ENCODE data around the gene GALK1.

The GALK1 gene

DNA sequence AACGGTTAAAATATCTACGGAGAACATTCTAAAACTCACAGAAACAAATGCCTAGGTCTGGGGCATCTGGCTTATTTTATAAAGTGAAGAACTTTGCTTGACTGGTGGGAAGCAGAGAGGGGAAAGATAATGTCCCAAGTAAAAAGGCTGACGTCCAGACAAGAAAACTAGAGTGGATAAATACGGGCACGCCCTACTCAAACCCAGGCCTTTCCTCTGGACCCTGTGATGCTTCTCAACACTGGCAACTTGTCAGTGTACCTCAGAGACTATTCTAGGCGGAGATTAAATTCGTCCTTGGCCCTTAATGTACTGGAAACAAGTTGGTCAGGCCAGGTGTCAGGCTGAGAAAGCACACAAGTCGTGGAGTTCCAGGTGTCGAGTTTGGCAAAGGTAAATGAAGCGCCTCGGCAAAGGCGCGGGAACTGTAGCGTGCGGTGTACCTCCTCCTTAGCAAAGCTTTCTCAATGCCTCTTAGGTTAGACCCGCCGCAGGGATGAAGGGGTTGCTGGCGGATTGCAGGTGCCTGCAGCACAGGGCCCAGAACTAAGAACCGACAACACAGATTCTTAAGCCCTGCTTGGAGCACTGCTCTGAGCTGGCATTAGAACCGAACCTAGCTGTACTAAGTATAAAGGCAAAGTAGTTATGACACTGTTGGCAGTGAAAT lies 18.9 kb upstream of the GALK1 start:
- no peak for DNase-seq

DNA sequence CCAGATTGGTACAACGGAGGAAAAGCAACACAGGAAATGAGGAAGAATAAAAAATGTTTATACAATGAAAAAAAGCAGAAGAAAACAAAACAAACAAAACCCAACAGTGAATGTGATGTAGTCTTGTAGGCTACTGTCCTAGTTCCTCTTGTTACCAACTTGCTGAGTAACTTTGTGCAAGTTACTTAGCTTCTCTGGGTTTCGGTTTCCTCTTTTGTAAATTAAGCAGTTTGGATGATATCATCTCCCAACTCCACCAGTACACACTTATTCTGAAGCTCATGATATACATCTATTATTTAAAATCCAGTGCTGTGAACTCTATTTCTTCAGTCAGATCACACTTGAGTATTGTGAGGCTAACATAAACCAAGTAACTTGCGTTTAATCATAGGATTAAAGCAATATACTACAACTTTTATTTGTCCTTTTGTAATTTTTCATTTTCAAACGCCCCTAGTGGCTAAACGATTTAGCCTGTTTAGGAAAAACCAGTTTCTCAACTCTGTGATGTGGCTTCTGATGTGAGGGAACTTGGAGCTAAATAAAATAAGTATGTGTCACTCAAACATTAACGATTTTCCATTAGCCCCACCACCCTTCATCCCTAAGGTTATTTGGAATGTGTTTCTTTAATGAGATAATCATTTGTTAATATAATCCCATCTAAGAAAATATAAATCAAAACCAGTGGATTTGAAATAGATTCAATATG lies 18.2 kb upstream of the GALK1 start:
- DNase-seq = no peak

DNA sequence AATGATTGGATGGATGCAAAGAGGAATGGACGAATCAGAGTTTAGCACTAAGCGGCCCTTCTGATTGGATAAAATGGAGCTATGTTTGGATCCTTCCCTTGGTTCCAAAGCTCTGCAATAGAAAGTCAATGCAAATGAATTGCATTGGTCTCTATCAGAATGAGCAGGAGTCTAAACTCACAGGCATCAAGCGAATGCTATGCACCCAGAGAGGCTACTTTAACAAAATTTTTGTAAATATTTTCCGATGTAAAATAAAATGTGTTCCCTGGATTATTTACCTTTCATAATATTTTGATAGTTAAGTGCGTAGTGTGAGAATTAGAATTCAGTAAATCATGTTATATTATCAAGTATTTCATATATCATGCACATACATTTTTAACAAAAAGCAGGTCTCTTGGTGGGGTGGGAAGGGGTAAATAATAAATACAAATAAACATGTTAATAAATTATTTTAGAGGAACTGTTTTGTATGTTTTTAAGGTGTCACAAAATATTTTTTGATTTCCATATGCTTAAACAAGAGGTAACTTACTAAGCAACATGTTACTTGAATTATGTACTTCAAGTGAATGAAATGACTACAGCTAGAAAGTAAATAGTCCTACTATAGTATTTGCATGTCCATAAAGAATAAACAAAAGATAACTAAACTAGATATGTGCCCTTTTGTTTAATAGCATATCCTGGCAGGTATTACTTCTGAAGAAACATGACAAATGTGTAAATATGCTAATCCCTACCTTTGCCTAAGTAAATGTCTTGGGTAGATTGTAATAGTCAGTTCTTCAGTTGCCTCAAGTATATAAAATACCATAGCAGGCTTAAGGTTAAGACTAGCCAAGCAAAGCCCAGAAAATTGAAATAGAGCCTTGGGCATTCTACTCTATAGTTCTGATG lies 15.2 kb upstream of the GALK1 start:
- DNase-seq = no peak

DNA sequence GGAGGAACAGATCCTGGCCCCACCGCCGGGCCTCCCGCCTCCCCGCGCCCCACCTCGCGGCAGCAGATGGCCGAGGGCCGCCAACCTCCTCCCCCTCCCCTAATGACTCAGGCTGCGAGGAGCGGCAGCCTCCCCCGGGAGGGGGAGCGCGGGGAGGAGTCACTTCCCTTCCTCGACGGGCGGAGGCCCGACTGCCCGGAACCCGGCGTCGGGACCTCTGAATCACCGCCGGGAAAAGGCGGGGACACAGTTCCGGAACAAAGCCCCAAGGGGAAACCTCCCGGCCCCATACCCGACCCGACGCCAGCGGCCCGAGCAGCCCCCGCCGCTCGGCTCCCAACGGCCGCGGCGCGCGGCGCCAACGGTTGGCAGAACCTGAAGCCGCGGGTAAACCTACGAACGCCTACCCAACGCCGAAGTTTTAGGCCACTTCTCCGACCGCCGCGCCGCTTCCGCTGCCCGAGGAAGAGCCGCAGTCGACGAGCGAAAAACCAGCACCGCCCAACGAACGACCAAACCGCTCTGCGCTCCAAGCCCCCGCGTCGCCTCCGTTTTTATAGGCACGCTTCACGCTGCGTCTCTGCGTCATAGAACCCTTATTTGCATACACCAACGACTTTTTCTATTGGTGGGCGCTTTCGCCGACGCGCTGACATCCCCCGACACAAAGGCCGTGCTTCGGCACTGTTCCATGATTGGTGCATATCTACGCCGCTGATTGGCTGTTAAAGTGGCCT lies 14.4 kb upstream of the GALK1 start:
- peak; percentile 89 for DNase-seq

DNA sequence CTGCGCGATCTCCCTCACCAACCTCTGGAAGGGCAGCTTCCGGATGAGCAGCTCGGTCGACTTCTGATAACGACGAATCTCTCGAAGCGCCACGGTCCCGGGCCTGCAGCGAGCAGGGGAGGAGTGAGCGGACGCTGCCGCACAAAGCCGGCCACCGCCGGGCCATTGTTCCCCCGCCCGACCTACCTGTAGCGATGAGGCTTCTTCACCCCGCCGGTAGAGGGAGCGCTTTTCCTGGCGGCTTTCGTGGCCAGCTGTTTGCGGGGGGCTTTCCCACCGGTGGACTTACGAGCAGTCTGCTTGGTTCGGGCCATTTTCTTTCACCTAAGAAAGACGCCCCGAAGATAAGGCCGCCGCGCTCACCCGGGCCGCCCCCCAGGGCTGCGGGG lies 13.9 kb upstream of the GALK1 start:
- DNase-seq = no peak

DNA sequence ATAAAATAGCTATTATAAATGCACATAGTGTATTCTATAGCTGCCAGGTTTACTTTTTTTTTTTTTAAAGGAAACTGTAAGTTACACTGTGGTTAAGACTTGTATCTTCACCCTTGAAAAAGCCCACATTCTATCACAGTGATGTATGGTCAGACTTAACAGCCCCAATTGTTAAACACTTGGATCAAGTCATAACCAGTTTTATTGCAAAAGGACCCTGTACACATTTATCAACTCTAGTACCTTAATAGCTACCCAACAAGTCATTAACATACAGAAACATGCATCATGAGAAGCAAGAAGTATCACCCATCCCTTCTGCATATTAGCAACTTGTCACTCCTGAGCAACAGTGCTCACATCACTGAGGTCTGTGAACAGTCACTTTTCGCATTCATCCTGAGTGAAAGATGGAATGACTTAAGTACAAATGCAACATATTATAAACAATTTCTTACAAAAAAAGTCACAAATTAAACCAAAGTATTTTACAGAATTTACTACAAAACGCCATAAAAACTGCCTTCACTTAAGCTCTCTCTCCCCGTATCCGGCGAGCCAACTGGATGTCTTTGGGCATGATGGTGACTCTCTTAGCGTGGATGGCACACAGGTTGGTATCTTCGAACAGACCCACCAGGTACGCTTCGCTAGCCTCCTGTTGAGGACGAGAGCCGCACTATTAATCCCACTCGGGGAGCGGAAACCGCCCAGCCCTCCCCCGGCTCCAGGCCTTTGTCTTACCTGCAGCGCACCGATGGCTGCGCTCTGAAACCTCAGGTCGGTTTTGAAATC lies 13.3 kb upstream of the GALK1 start:
- DNase-seq = peak; percentile 17

DNA sequence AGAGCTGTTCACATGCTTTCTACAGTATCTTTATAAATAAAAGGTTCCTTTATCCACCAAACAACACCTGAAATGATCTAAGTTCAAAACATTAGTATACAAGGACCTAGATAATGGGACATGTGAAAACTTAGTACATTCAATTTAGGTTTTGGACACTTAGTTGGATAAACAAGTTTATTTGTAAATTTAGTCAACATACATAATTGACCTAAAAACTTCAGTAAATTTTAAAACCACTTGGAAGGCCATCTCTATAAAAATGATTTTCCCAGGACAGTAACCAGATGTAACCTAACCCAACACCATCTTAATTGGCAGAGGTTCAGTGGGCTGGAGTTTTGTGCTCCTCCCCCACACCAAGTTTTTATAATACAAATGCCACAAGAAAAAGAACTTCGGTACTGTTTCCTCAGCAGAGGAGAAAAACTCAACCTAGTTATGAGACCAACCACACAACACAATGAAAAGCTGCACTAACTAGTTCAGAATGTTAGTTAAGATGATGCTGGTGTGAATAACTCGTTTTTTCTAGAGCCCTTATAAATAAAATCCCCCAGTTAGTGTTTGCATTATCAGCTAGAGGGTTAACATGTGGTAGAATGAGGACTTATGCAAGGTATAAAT lies 12.4 kb upstream of the GALK1 start:
- no peak for DNase-seq

DNA sequence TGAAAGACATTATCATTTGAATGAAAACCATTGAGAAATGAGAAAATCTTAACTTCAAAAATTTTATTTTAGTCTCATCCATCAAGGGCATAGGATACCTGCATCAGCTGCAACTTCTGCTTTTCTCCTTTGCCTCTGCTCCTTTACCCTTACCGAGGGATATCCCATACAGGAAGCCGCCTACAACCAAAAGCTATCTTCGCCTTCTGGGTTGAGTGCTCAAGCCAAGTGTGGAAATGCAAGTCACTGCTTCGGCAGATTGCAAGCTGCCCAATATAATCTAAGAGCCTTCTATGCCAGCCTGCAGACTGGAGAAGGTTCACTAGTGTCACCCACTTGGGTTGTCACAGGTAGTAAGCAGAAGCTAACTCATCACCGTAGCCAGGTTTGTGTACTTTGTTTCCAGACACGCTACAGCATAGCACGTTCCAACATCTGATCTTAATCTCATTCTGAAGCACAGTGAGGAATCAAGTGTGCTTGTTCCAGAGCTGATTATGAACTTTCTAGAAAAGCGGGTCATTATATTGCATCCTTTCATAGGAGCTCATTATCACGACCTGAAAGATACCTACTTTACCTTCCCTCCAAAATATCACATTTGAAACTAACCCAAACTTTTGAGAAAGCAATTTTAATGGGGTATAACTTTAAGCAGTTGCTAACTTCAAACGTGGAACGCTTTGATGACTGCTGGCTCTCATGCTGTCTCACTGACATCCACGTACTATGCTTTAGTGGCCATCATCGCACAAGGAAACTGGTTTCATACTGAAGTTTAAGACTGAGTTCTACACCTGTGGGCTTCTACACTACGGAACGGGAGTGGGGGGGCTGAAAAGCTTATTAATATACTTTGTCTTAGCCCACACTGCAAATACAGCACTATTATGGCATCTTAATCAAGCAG lies 11.6 kb upstream of the GALK1 start:
- no peak for DNase-seq

DNA sequence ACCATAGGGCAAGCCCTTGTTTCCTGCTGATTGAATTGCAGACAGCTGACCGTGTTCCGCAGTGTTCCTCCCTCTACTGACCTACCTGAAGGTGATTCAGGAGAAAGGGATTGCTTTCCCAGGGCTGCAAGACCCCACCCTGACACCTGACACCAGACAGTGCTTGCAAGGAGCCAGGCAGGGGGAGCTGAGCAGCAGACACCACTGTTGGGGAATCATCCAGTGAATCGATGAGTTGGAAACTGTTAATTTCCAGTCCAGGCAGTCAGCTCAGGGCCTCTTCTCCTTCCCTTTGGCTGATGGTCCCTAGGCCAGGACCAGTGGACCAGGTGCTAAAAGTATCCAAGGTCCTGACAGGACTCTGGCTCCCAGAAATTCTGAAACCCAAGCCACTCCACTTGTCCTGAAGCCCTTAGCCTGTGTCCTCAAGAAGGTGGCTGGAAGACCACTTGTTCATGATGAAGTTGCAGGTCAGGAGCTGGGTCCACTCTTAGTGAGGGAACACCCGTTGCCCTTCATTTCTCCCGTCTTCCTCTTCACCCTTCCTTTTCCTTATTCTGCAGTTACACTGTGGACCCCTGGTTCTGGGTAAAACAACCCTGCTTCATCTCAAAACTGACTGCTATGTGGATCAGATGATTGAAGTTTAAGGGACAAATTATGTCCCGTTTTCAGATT lies 10.1 kb upstream of the GALK1 start:
- DNase-seq = no peak

DNA sequence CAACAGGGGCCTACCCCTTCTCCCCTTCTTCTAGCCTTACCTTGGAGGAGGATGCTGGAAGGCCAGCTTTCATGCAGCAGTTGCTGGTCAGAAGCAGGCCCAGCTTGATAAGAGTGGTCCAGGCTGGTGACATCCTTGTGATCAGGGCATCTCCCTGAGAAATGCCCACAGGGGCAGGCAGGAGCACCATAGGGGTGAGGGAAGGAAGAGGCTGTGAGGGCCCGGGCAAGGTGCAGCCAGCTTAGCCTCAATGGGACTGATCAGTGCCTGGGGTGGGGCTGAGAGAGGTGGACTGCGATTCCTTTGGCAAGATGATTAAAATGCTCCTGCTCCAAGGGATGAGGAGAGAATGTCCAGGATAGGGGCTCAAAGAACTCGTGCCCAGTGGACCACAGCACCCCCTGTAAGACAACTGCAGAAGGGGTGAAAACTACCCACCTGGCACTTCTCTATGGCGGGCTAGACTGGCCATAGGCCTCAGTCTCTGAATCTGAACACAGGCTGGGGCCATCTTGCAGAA lies 9.5 kb upstream of the GALK1 start:
- DNase-seq = no peak

DNA sequence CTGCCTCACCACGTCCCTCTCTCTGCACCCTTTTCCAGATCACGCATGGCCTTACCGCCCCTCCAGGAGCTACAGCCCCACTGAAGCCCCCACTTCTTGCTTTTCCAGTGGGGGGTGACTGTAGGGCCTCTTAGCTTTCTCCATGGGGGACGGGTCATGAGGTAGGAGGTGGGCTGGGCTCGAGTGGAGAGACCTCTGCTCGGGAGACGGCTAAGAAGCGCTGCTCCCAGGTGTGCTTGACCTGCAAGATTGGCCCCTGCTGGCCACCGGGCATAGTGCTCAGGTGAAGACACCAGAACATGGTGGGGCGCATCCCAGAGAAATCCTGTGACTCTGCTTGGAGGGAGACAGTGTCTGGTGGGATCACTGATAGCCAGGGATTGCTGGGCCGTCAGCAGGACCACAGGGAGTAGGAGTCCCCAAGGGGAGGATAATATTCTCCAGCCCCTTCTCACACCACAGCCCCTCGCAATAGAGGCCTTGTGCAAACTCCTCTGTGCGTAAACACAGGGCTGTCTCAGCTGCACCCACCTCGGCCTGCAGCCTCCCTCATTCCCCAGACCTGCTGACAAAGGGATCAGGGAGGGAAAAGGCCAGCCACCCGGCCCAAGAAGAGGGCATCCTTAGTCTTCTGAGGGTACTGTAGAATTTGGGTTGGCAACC lies 8.9 kb upstream of the GALK1 start:
- no peak for DNase-seq

DNA sequence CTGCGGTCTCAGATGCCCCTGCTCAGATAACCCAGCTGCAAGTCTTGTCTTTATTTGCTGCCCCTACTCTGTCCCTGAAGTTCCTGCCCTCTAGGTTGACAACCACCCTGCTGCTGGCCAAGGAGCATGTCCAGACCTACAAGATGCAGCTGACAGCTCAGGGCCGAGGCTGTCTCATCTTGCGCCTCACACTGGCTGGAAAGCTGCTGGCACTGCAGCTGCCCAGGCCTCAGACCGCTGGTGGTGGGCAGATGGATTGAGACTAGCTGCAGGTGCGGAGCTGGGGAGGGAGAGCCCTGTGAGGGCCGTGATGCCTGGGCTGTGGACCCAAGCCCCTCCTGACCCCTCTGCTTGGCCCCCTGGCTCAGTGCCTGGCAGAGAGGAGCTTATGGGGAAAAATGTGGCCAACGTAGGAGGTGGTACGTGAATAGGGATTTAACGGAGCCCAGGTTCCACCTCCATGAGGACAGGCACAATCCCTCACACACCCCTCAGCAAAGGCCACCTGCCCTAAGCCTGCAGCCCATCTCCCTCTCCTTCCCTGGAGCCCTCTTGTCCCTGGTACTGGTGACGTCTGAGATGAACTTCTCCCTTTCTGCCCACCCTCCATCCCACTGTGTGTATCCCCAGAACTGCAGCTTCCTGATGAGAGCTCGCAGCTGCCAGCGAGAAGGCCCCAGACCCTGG lies 8.3 kb upstream of the GALK1 start:
- no peak for DNase-seq

DNA sequence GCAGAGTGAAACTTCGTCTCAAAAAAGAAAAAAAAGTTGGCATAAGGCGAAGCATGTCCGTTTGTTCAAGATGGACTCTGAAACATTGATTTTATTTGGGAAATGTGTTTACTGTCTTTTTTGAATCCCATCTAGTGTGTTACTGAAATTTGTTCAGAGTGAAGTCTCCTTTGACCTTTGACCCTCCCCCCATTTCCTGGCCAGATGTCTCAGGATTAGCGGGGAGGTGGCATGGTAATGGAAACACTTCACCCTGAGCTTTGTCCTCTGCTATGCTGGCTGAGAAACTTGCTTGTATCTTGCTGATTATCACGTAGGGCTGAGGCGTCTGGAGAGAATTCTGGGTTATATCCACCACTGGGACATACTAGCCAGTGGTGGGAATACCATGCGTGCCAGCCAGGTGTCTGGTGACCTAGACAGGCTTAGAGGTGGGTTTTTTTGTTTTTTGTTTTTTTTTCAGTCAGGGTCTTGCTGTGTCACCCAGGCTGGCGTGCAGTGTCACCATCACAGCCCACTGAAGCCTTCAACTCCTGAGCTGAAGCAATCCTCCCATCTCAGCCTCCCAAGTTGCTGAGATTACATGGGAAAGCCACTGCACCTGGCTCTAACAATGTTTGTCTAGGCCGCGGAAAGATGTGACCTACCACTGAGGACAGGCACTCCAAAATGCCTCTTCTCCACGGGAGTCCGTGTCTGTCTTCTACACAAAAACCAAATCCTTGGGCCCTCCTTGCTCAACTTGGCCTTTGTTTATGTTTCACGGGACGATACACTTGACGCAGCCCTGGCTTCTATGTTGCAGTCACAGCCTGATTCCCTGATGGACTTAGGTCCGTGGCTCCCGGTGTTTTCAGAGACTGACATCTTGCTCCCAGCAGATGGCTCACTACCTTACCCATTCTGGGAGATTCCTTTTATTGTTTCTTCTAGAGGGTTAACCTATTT lies 6.6 kb upstream of the GALK1 start:
- no peak for DNase-seq

DNA sequence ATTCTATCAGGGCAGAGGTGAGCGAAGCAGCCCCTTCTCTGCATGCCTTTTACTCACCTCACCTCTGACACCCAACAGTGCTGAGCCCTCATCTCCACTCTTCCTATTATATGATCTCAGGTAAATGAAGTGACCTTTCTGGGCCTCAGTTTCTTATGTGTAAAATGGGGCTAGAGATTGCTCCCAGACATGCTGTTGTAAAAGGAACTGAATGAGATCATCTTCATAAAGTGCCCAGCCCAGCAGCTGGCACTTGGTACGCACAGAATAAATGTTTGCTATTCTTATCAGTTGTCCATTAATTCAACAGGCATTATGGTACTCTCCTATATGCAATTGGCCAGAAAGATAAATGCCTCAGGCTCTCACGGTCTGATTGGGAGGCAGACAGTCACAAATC lies 4.5 kb upstream of the GALK1 start:
- DNase-seq = no peak

DNA sequence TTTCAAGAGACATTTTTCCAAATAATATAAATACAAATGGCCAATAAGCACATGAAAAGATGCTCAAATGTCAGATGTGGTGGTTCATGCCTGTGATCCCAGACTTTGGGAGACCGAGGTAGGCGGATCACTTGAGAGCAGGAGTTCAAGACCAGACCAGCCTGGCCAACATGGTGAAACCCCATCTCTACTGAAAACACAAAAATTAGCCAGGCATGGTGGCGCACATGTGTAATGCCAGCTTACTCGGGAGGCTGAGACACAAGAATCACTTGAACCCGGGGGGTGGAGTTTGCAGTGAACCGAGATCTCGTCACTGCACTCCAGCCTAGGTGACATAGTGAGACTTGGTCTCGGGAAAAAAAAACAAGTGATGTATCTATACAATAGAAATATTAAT lies 2.9 kb upstream of the GALK1 start:
- DNase-seq = no peak

DNA sequence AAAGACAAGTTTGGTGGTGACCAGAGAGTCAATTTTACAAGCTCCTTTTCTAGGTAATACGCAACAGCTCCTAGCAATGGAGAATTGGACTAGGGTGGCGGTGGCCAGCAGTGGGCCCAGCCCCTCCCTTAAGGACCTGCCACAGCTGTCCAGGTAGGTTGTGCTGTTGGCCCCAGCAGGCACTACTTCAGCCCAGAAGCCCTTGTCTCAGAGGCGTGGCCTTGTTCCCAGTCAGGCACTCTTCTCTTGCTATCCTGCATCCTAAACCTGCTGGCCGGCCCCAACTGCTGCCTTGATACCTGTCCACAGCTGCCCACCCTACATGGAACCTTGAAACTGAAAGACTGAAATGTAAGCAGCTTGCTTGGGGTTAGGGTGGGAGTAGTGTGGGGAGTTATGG lies 989 bp upstream of the GALK1 start:
- no peak for DNase-seq

DNA sequence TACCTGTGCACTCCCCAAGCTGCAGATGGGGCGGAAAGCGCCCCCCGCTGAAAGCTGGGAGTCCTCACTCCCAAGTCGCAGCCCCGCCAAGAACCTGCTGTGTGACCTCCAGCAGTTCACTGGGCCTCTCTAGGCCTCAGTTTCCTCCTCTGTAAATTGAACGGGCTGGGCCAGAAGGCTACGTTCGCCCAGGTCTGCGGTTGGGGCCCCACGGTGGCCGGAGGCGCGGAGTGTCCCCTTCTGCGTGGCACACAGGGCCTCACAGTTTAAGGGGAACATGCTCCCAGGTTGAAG lies 628 bp downstream of the GALK1 start:
- no peak for DNase-seq
